Neural progenitor cell (in vitro differentiated cells): Measurements from ENCODE around the gene NAV1.

Experiments used
- CTCF ChIP-seq: fragments of 200-600 bp; sonication (generic); IDR thresholded peaks from 2 replicates; pipeline ENCODE4 v1.5.1; 2017; ENCODE audit warnings: antibody characterized with exemption, mild to moderate bottlenecking
- EZH2 ChIP-seq: fragments of 200-600 bp; sonication (generic); IDR thresholded peaks from 2 replicates; pipeline ENCODE4 v1.6.1; 2017; ENCODE audit warnings: antibody characterized with exemption, mild to moderate bottlenecking, moderate library complexity

- TF ChIP-seq CTCF (no peak), EZH2 (no peak)
These were observed 20.9 kb upstream of the NAV1 start for GRCh38 chr1:201518071-201518470.
